HL-60 (cell line): ENCODE results near the gene ADAMTS2.

Experiments
- DNase-seq, 2 experiments: peaks; one replicate each; pipeline ENCODE4 v3.0.0-alpha.2; 2010 to 2020; ENCODE audit warnings: low read depth in 1 of 2, low spot score in 1 of 2
- H3K27ac ChIP-seq: fragments of 250-450 bp; sonication (Bioruptor Pico); replicated peaks from 2 replicates; pipeline ENCODE4 v1.5.1; 2020; ENCODE audit warnings: mild to moderate bottlenecking, moderate library complexity
- H3K27me3 ChIP-seq: fragments of 250-450 bp; sonication (Bioruptor Pico); 2 replicates; pipeline ENCODE4 v1.5.1; 2021; ENCODE audit warnings: mild to moderate bottlenecking, moderate library complexity; ENCODE audit not compliant: insufficient read depth, poor library complexity, severe bottlenecking
- H3K4me3 ChIP-seq: replicated peaks from 2 replicates; pipeline ENCODE4 v1.5.1; 2011; ENCODE audit warnings: mild to moderate bottlenecking, control low read depth, low read length; ENCODE audit not compliant: insufficient read depth
- GABPA ChIP-seq: IDR thresholded peaks from 2 replicates; pipeline ENCODE4 v1.6.1; 2012; ENCODE audit warnings: low read depth
- POLR2AphosphoS5 ChIP-seq: IDR thresholded peaks from 2 replicates; pipeline ENCODE4 v1.6.1; 2012; ENCODE audit warnings: low read depth
- SPI1 ChIP-seq: IDR thresholded peaks from 2 replicates; pipeline ENCODE4 v1.6.1; 2012; ENCODE audit warnings: low read depth, mild to moderate bottlenecking, borderline replicate concordance
- TF ChIP-seq, protein P1 (sequence below): IDR thresholded peaks from 2 replicates; pipeline ENCODE4 v1.6.1; 2012; ENCODE audit warnings: low read depth; ENCODE audit not compliant: insufficient replicate concordance
- TF ChIP-seq, protein P2 (sequence below): IDR thresholded peaks from one replicate; pipeline ENCODE4 v1.5.1; 2011; ENCODE audit warnings: low read length, control low read depth, inconsistent platforms; ENCODE audit not compliant: insufficient read depth

ADAMTS2 gene

DNA sequence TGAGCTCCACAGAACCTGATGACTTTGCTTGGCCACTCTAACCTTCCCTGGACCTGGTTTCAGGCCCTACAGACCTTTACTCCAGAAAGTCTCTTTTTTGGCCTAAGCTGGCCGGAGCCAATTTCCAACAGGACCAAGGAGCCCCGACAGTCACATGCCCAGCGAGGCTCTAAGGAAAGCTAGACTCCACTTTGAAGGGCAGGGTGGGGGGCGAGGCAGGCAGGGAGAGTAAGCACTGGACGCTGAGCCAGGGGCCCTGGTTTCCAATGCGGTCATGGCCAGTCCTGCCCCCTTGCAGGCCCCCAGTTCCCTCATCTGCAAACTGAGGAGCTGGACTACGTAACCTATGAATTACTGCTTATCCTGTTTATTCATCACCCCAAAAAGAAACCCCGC lies 65.2 kb downstream of the ADAMTS2 start:
- H3K27me3 ChIP-seq, result no peaks in the 10 kb centered on the region
- no peak overlapping the region for H3K27ac ChIP-seq
- DNase-seq, result no peak
- no peak overlapping the region for H3K4me3 ChIP-seq
- TF ChIP-seq, protein P1, sequence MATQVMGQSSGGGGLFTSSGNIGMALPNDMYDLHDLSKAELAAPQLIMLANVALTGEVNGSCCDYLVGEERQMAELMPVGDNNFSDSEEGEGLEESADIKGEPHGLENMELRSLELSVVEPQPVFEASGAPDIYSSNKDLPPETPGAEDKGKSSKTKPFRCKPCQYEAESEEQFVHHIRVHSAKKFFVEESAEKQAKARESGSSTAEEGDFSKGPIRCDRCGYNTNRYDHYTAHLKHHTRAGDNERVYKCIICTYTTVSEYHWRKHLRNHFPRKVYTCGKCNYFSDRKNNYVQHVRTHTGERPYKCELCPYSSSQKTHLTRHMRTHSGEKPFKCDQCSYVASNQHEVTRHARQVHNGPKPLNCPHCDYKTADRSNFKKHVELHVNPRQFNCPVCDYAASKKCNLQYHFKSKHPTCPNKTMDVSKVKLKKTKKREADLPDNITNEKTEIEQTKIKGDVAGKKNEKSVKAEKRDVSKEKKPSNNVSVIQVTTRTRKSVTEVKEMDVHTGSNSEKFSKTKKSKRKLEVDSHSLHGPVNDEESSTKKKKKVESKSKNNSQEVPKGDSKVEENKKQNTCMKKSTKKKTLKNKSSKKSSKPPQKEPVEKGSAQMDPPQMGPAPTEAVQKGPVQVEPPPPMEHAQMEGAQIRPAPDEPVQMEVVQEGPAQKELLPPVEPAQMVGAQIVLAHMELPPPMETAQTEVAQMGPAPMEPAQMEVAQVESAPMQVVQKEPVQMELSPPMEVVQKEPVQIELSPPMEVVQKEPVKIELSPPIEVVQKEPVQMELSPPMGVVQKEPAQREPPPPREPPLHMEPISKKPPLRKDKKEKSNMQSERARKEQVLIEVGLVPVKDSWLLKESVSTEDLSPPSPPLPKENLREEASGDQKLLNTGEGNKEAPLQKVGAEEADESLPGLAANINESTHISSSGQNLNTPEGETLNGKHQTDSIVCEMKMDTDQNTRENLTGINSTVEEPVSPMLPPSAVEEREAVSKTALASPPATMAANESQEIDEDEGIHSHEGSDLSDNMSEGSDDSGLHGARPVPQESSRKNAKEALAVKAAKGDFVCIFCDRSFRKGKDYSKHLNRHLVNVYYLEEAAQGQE, result no peak
- no peak for TF ChIP-seq GABPA
- TF ChIP-seq, protein P2, sequence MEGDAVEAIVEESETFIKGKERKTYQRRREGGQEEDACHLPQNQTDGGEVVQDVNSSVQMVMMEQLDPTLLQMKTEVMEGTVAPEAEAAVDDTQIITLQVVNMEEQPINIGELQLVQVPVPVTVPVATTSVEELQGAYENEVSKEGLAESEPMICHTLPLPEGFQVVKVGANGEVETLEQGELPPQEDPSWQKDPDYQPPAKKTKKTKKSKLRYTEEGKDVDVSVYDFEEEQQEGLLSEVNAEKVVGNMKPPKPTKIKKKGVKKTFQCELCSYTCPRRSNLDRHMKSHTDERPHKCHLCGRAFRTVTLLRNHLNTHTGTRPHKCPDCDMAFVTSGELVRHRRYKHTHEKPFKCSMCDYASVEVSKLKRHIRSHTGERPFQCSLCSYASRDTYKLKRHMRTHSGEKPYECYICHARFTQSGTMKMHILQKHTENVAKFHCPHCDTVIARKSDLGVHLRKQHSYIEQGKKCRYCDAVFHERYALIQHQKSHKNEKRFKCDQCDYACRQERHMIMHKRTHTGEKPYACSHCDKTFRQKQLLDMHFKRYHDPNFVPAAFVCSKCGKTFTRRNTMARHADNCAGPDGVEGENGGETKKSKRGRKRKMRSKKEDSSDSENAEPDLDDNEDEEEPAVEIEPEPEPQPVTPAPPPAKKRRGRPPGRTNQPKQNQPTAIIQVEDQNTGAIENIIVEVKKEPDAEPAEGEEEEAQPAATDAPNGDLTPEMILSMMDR, result no peak

DNA sequence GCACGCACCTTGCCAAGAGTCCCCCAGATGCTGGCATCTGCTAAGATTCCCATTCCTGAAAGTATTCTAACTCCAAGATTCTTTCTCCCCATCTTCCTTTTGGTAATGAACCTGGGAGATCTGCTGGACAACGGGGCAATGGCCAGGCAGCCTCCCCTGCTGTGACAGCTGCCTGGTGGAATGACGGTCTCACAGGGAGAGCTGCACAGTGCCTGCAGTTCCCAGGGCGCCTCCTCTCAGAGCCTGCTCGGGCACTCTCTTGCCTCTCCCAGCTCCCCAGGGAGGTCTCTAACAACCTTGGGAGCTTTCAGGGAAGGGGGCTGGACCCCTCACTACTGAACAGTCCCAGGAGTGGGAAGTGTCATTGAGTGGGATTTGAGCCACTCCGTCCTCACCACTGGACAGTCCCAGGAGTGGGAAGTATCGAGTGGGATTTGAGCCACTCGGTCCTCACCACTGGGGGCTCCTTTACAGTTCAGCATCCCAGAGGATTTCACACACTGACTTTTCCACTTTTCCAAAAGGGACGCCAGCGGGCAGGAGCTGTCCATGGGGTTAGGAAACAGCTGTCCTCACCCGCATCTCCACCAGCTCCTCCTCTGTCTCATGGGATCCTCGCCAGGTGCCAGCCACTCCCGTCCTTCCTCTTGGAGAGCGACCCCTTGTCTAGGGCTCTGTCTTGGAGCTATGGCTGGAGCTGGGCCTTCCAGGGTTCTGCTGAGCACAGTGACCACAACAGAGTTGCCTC lies 65.7 kb downstream of the ADAMTS2 start:
- no peak overlapping the region for H3K27ac ChIP-seq
- no peak for TF ChIP-seq POLR2AphosphoS5
- TF ChIP-seq, protein P2, result no peak
- no peak for TF ChIP-seq SPI1
- TF ChIP-seq, protein P1, result no peak
- no peak for TF ChIP-seq GABPA
- no peak overlapping the region for H3K4me3 ChIP-seq
- H3K27me3 ChIP-seq, result no peaks in the 10 kb centered on the region
- no peak for DNase-seq

DNA sequence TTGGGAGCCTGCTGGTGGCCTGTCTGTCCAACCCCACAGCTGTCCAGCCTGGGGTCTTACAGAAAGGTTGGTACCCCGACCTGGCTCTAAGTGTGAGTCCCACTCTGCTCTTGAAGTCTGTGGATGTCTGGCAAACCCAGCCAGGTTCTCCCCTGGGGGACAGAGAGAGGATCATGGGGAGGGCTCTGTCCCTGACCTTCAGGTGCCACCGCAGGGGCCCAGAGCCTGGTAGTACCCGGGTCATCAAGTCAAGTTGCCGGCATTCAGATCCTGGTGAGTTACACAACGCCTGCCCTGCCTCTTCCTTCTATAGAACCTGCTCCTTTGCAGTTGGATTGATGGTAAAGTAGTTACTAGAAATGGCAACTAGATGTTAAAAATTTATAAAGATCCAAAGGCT lies 66.7 kb downstream of the ADAMTS2 start:
- no peak for DNase-seq
- no peak overlapping the region for H3K27ac ChIP-seq
- TF ChIP-seq SPI1 (no peak), POLR2AphosphoS5 (no peak), GABPA (no peak)
- TF ChIP-seq, protein P1, result no peak
- TF ChIP-seq, protein P2, result no peak

More for the DNA sequence above, 66.7 kb downstream of the ADAMTS2 start:
- no peak overlapping the region for H3K4me3 ChIP-seq
- H3K27me3 ChIP-seq, result no peaks in the 10 kb centered on the region
